Measurements from ENCODE around the gene CDC42EP4.

The CDC42EP4 gene

DNA sequence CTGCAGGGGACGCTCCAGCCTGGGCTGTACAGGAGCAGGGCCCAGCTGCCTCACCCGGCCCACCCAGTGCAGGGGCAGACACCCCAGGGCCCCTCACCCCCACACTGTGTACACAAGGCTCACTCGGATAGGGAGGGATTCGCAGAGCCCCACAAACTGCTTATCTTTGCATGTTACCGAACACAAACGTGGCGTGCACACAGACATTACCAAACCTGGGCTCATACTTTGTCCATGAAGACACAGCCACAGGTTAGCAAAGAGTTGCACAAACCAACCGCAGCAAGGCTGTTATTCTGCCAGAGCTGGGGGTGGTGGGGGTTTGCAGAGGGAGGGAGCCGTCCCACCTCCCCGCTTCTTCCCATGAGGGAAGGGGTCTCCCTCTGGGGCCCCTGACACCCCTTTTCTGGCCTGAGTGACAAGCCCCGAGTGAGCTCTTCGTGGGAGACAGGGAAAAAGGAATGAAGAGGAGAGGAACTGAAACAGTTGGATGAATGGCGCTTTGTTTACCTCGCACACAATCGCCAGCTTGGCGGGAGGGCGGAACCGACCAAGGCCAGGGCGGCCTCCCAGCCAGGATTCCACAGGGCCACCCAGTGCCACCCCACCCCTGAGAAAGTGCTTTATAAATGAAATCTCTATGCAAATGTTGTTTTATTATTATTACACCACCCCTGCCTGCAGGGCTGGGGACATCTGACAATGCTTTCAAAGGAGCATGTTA lies 49.7 kb downstream of the CDC42EP4 start:
- DNase-seq (ENCODE audit: insufficient read length, low spot score) = no peak
- no peak for FAIRE-seq

GRCh38 chr17:73261617-73261951 lies 50.2 kb downstream of the CDC42EP4 start, which contains the start of gene CPSF4L:
CPSF4L (minus strand) TSS chr17:73261880; CDS start chr17:73261818, 62 bp downstream.
- FAIRE-seq (no peak), DNase-seq (ENCODE audit: insufficient read length, low spot score) (no peak)

- FAIRE-seq (no peak), DNase-seq (ENCODE audit: insufficient read length, low spot score) (no peak)
Measured at GRCh38 chr17:73257516-73257915, 54.3 kb downstream of the CDC42EP4 start.

DNA sequence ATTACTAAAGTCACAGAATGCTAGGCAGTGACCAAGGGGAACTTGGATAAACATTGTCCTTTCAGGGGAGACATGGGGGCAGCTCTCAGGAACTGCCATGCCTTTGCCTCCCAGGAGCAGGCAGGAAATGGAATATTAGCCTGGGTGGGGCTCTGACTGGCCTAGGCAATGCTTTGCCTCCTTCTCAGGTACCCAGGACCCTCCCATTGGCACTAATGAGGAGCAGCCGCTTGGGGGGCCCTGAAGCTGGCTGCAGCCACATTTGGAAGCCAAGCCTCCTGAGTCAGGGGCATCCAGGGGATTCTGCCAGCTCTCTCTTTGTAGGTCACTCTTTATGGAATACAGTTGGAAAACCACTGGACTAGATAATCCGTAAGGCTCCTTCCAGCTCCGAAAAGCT lies 55.6 kb downstream of the CDC42EP4 start:
- DNase-seq (ENCODE audit: insufficient read length, low spot score) (no peak), FAIRE-seq (no peak)

- FAIRE-seq = peak; percentile 90
- peak; percentile 60 for DNase-seq (ENCODE audit: insufficient read length, low spot score)
Measured at GRCh38 chr17:73255671-73256181, 56.1 kb downstream of the CDC42EP4 start.

DNA sequence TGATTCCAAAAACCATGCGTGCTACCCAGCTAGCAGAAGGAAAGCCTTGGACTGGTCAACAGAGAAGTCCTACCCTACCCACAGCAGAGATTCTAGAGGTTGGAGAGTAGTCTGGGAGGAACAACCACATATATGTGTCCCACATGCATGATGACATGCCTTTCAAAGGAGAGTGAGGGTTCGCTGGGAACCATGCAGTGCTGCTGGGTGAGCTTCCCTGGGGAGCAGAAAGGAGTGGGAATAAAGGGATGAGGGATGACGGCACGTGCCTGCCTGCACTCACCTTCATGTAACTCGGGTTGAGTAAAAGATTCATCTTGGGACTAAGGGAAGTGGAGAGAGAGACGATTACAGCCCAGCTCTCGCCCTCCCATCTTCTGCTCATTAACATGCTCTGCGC lies 59.9 kb downstream of the CDC42EP4 start:
- no peak for DNase-seq (ENCODE audit: insufficient read length, low spot score)
- FAIRE-seq = no peak

DNA sequence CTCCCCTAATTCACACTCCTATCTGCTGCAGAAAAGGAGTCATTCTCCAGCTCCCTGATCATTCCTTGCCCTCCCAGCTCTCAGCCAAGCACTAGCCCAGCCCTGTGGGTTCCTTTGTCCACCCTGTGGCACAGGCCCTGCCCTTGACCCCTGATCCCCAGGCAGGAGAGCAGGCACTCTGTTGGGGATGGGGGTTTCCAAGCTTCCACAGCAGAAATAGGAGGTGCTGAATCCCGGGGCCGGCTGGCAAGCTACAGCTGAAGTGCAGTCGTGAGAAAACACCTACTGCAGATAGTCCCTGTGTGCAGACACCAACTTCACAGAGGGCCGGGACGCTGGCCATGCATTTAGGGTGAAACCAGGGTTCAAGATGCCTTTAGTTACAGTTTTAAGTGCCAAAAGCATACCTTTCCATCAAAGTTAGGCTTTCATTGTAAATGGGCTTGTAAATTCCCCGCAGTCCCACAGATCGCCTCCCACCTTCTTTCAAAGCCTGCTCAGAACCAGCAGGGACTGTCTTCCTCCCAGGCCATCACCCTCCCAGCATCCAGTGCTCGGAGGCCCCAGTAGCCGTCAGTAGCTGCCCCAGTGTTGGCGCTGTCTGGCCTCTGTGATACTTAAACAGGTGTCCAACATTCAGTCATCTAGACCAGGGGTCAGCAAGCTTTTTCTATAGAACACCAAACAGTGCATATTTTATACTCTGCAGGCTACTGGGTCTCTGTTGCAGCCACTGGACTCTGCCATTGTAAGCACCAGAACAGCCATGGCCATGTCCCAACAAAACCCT lies 60.8 kb downstream of the CDC42EP4 start:
- FAIRE-seq = no peak
- DNase-seq (ENCODE audit: insufficient read length, low spot score) = no peak

- no peak for FAIRE-seq
- DNase-seq (ENCODE audit: insufficient read length, low spot score) = no peak
Measured at GRCh38 chr17:73249700-73250099, 62.1 kb downstream of the CDC42EP4 start.

GRCh38 chr17:73248532-73248931 lies 63.3 kb downstream of the CDC42EP4 start:
- FAIRE-seq (no peak), DNase-seq (ENCODE audit: insufficient read length, low spot score) (no peak)

GRCh38 chr17:73247726-73248125 lies 64.1 kb downstream of the CDC42EP4 start:
- DNase-seq (ENCODE audit: insufficient read length, low spot score) = no peak
- FAIRE-seq = no peak

DNA sequence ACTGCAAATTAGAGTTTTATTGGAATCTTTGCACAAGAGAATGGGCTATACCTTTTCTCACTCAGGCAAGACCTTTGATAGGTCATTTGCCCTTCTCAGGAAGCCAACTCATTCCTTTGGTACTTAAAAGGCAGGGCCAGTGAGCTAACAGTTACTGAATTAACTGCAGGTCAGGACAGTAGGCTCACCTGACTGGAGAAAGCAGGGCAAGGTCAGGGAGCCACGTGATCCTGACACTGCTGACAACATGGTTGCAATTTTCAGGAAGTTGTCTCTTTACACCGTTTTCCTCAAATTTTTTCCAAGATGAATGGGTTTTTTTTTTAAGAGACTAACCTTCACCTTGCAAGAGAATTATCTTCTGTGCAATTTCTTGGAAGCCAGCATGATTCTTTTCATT lies 71.2 kb downstream of the CDC42EP4 start:
- no peak for DNase-seq (ENCODE audit: insufficient read length, low spot score)

DNA sequence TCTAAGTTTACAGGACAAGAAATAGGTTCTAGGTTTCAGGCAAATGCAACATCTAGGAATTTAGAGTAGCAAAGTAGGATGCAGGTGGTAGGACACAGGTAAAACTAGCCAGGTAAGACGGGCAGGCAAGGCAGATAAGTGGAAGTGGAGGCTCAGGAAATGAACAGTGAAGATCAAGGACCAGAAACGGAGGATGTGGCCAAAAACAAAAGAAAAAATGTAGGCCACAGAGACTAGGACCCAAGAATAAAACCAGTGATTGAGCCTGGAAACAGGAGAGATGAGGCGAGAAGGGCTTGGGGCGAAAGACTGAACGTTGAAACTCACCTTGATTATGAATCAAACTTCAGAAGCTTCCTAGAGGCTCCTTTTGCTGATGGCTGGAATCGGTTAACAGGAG lies 74.1 kb downstream of the CDC42EP4 start:
- FAIRE-seq (no peak), DNase-seq (ENCODE audit: insufficient read length, low spot score) (no peak)

More for the DNA sequence above, 71.2 kb downstream of the CDC42EP4 start:
- no peak for FAIRE-seq

GRCh38 chr17:73234736-73235135 lies 77.1 kb downstream of the CDC42EP4 start:
- no peak for FAIRE-seq
- DNase-seq (ENCODE audit: insufficient read length, low spot score) = no peak

All from GM19239 (cell line).